ENCODE results near the gene SHPK.

- TF ChIP-seq CTCF (IDR thresholded peaks at IDR 0.05): no peak
- TF ChIP-seq POLR2A (IDR thresholded peaks at IDR 0.05): no peak
- no peak for TF ChIP-seq EP300 (IDR thresholded peaks at IDR 0.05)
Measured at GRCh38 chr17:3645310-3645709, 9.3 kb upstream of the SHPK start.
